Caco-2 (cell line): ENCODE measurements around the gene EMILIN2. TPM values are rescaled to one million over a fixed set of nuclear protein-coding genes. Genes with fewer than 3 reads are reported as not detected.

Experiments used
- BruUV-seq: library from RNA; stranded (reverse); fragments of 400-500 nt; replicated peaks from 2 replicates; lab custom pipeline; 2021; lab: Mats Ljungman, UMichigan
- CTCF ChIA-PET: fragments of 300-600 bp; sonication (Branson Sonifier 250); formaldehyde crosslinking; loops from one replicate; lab custom pipeline; 2022; ENCODE audit warnings: antibody characterized with exemption; lab: Charles Lee
- POLR2A ChIA-PET: fragments of 300-600 bp; sonication (Branson Sonifier 250); formaldehyde crosslinking; loops from one replicate; lab custom pipeline; 2022; ENCODE audit warnings: antibody characterized with exemption; lab: Charles Lee
- DNase-seq, 2 experiments: peaks; one replicate each; pipeline versions ENCODE4 v3.0.0 to v3.0.0-alpha.2; 2020 to 2022
- H3K27me3 ChIP-seq: replicated peaks from 2 replicates; pipeline ENCODE4 v1.6.0; 2011; ENCODE audit warnings: low read length; ENCODE audit not compliant: control insufficient read depth, insufficient read depth
- H3K36me3 ChIP-seq: 2 replicates; pipeline ENCODE4 v1.5.1; 2011; ENCODE audit warnings: low read length; ENCODE audit not compliant: control insufficient read depth, insufficient read depth
- H3K4me1 ChIP-seq: fragments of 250-450 bp; sonication (Bioruptor Pico); 2 replicates; pipeline ENCODE4 v1.5.1; 2020; ENCODE audit warnings: mild to moderate bottlenecking
- H3K4me3 ChIP-seq: 2 replicates; pipeline ENCODE4 v1.5.1; 2011; ENCODE audit warnings: low read depth, mild to moderate bottlenecking, control low read depth, low read length
- H3K9me3 ChIP-seq: fragments of 250-450 bp; sonication (Bioruptor Pico); 2 replicates; pipeline ENCODE4 v1.5.1; 2020; ENCODE audit warnings: mild to moderate bottlenecking, moderate library complexity
- H3K27ac Mint-ChIP-seq: one replicate; pipeline ENCODE4 v1.8.0; 2022; ENCODE audit warnings: mixed read lengths; ENCODE audit not compliant: unreplicated experiment
- H3K27me3 Mint-ChIP-seq: one replicate; pipeline ENCODE4 v1.8.0; 2022; ENCODE audit warnings: mixed read lengths; ENCODE audit not compliant: insufficient read depth, unreplicated experiment
- H3K36me3 Mint-ChIP-seq: one replicate; pipeline ENCODE4 v1.8.0; 2022; ENCODE audit warnings: mild to moderate bottlenecking, mixed read lengths; ENCODE audit not compliant: insufficient read depth, unreplicated experiment
- H3K4me1 Mint-ChIP-seq: one replicate; pipeline ENCODE4 v1.8.0; 2022; ENCODE audit warnings: low read depth, mixed read lengths; ENCODE audit not compliant: unreplicated experiment
- H3K4me3 Mint-ChIP-seq: one replicate; pipeline ENCODE4 v1.8.0; 2022; ENCODE audit warnings: mild to moderate bottlenecking, moderate library complexity, mixed read lengths; ENCODE audit not compliant: unreplicated experiment
- H3K9me3 Mint-ChIP-seq: one replicate; pipeline ENCODE4 v1.8.0; 2022; ENCODE audit warnings: mixed read lengths; ENCODE audit not compliant: unreplicated experiment
- CTCF ChIP-seq, 2 experiments: fragments of 200-600 bp in 1 of 2; IDR thresholded peaks; 1 replicate in 1 of 2; 2 replicates in 1 of 2; pipeline versions ENCODE4 v1.5.1 to v1.8.0; 2011 to 2022; ENCODE audit warnings: antibody characterized with exemption in 1 of 2, control low read depth in 1 of 2, inconsistent platforms in 1 of 2, low read depth in 1 of 2, low read length in 1 of 2, mild to moderate bottlenecking in 1 of 2, moderate library complexity in 1 of 2; ENCODE audit not compliant: insufficient read depth in 1 of 2, severe bottlenecking in 1 of 2, unreplicated experiment in 1 of 2
- intact Hi-C: fragments of 100-400 bp; cut with micrococcal nuclease; formaldehyde crosslinking; loops from one replicate; pipeline ENCODE4 v1.10.0; 2022; ENCODE audit not compliant: unreplicated experiment
- total RNA-seq: library from RNA; stranded (reverse); gene quantifications from 2 replicates; pipeline ENCODE4 v1.2.3, GENCODE V29; 2022

Gene EMILIN2
- total RNA-seq, 1 experiment from 2014 or later, result 53.4 TPM

- no peaks in the 10 kb centered on the region for H3K9me3 ChIP-seq
- H3K36me3 ChIP-seq, result no peaks in the 10 kb centered on the region
- H3K27ac Mint-ChIP-seq, result no peak overlapping the region
- no peak overlapping the region for H3K4me3 ChIP-seq
- peaks cover 11% of the 10 kb centered on the region for H3K36me3 Mint-ChIP-seq
- TF ChIP-seq CTCF (IDR thresholded peaks at IDR 0.05; ENCODE audit: insufficient read depth in 1 of 2, low read depth in 1 of 2, low read length in 1 of 2, severe bottlenecking in 1 of 2, unreplicated experiment in 1 of 2), result no peak
- no TSS peak for BruUV-seq
- H3K4me3 Mint-ChIP-seq, result no peak overlapping the region
- POLR2A ChIA-PET, result no interaction called here
- no peaks in the 10 kb centered on the region for H3K9me3 Mint-ChIP-seq
- intact Hi-C loops, result no loop called here
- H3K27me3 ChIP-seq, result no peaks in the 10 kb centered on the region
- no peak for DNase-seq
- no peaks in the 10 kb centered on the region for H3K27me3 Mint-ChIP-seq
- peaks cover 22% of the 10 kb centered on the region for H3K4me1 ChIP-seq
- peaks cover 23% of the 10 kb centered on the region for H3K4me1 Mint-ChIP-seq
- CTCF ChIA-PET, result no interaction called here
Observed at GRCh38 chr18:2872095-2872494, 25.3 kb downstream of the EMILIN2 start.

- H3K4me1 Mint-ChIP-seq, result peaks cover 17% of the 10 kb centered on the region
- Histone ChIP-seq H3K4me1 (peaks cover 31% of the 10 kb centered on the region), H3K4me3 (no peak overlapping the region), H3K27me3 (no peaks in the 10 kb centered on the region), H3K9me3 (no peaks in the 10 kb centered on the region), H3K36me3 (no peaks in the 10 kb centered on the region)
- peak overlapping the region; percentile 28 for H3K27ac Mint-ChIP-seq
- no peak for DNase-seq
- ChIA-PET POLR2A (interaction anchor here (0.6 kb wide), 1 partner anchor 114 kb away, joined by 3 read pairs; no protein-coding TSS in a partner anchor), CTCF (no interaction called here)
- H3K9me3 Mint-ChIP-seq, result no peaks in the 10 kb centered on the region
- no peak for TF ChIP-seq CTCF (IDR thresholded peaks at IDR 0.05; ENCODE audit: insufficient read depth in 1 of 2, low read depth in 1 of 2, low read length in 1 of 2, severe bottlenecking in 1 of 2, unreplicated experiment in 1 of 2)
- BruUV-seq, result no TSS peak
- intact Hi-C loops, result no loop called here
- H3K36me3 Mint-ChIP-seq, result no peaks in the 10 kb centered on the region
- no peak overlapping the region for H3K4me3 Mint-ChIP-seq
- no peaks in the 10 kb centered on the region for H3K27me3 Mint-ChIP-seq
Observed at GRCh38 chr18:2874765-2875164, 28.0 kb downstream of the EMILIN2 start.

GRCh38 chr18:2878656-2879330, 32.0 kb downstream of the EMILIN2 start:
- Mint-ChIP-seq H3K36me3 (no peaks in the 10 kb centered on the region), H3K9me3 (no peaks in the 10 kb centered on the region), H3K27me3 (no peaks in the 10 kb centered on the region), H3K27ac (no peak overlapping the region), H3K4me1 (peaks cover 16% of the 10 kb centered on the region), H3K4me3 (no peak overlapping the region)
- Histone ChIP-seq H3K9me3 (no peaks in the 10 kb centered on the region), H3K27me3 (no peaks in the 10 kb centered on the region), H3K4me3 (no peak overlapping the region), H3K36me3 (no peaks in the 10 kb centered on the region), H3K4me1 (peaks cover 31% of the 10 kb centered on the region)
- ChIA-PET POLR2A (interaction anchor here (0.6 kb wide), 1 partner anchor 569 kb away, joined by 7 read pairs; no protein-coding TSS in a partner anchor), CTCF (no interaction called here)
- DNase-seq, result no peak
- TF ChIP-seq CTCF (IDR thresholded peaks at IDR 0.05; ENCODE audit: insufficient read depth in 1 of 2, low read depth in 1 of 2, low read length in 1 of 2, severe bottlenecking in 1 of 2, unreplicated experiment in 1 of 2), result no peak
- intact Hi-C loops, result no loop called here
- BruUV-seq, result no TSS peak
